GM19438 (cell line): ENCODE data around the gene GGACT.
"Not testable (repeated sequence)": the region's sequence is repeated elsewhere in the genome, so short reads cannot be mapped to it uniquely, and the experiment has no call there.

Source experiments
- ATAC-seq: cut with Tn5 transposase; IDR thresholded peaks from one replicate; pipeline ENCODE4 v1.9.1; 2021; ENCODE audit warnings: low read depth; ENCODE audit not compliant: unreplicated experiment

The GGACT gene

DNA sequence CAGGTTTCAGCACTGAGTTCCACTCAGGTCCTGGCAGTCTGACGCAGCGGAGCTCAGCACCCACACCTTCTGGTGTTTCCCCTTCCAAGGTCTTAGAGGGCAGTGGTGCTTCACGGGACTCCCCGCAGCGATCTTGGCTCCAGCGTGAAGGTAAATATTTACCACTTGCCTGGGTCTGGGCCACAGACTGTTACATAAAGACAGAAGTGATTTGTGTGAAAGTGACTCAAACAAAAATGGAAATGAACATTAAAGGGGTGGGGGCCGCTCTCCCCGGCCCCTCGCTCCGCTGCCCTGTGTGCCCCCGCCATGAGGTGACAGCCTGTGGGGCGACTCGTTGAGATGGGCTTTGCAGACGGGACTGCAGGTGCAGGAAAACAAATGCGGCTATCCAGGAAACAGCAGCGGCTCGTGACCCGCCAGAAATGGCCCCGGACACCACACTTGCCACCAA lies 55.0 kb downstream of the GGACT start:
- no peak for ATAC-seq

DNA sequence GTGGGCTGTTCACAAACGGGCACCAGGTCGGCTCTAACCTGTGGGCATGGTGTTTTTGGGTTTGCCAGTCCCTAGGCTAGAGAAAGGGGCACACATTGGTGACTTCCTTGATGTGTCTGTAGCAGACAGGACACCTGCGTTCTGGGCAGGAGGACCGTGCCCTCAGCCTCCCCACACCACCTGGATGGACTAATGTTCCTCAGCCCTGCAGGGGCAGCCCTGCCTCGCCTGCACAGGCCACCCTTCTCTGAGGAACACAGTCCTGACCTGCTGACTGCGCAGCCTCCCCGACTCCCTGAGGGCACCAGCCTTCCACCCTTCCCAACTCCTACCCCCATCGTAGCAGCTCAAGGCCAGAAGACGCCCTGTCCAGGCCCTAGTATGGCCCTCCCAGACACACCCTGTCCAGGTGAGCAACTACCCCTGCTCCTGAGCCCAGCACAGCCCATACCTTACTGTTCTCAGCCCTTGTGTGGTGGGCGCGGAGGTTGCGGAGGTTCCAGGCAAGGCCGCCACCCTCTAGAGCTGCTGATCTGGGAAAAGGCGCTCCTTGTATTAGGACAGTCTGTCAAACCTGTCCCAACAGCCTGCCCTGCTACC lies 55.7 kb downstream of the GGACT start:
- no peak for ATAC-seq

DNA sequence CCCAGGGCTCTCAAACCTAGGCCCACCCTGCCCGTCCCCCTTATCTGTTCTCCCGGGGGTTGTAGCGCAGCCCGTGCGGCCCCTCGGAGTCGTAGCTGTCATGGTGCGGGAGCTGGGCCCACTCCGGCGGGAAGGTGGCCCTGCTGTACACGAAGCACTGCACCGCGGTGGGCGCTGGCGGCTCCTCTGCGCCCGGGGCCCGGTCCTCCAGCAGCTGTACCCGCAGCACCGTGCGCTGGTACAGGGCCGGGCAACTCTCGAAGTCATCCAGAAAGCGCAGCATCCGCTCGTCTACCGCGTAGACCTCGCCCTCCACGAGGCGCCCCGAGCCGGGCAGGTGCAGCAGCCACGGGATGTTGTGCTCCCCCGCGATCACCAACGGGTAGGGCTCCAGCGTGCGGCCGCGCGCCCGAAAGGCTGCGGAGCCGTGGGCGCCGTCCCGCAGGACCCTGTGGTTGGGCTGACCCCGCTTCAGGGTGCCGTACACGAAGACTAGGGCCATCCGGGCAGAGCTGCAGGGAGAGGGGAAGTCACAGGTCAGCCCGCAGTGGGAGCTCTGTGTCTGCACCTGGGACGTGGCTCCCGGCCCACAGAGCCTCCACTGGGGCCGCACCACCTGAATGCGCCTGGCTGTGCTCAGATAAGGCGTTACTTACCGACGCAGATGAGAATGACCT lies 56.4 kb downstream of the GGACT start:
- ATAC-seq, result no peak

DNA sequence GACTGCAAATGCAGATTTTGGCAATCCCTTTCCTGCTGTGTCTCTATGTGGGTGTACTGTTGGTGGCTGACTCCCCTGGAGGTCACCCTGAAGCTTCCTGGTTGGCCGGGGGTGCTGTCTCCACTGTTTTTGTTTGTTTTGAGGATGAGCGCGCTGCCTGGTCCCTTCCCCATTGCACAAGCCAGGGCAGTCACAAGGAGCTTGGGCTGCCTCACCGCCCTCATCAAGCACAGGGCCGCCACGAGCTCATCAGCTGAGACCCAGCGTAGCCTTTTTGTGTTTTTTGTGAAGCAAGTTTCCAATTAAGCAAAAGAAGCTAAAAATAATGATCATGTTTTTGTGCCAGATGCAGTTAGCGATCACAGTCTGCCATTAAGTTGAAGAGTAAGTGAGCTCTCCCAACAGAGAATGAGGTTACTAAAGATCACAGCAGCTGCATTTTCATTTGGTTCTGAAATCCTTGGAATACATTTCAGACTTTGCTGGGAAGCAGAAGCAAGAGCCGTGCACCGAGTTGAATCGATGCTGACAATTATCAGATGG lies 57.8 kb downstream of the GGACT start:
- no peak for ATAC-seq

DNA sequence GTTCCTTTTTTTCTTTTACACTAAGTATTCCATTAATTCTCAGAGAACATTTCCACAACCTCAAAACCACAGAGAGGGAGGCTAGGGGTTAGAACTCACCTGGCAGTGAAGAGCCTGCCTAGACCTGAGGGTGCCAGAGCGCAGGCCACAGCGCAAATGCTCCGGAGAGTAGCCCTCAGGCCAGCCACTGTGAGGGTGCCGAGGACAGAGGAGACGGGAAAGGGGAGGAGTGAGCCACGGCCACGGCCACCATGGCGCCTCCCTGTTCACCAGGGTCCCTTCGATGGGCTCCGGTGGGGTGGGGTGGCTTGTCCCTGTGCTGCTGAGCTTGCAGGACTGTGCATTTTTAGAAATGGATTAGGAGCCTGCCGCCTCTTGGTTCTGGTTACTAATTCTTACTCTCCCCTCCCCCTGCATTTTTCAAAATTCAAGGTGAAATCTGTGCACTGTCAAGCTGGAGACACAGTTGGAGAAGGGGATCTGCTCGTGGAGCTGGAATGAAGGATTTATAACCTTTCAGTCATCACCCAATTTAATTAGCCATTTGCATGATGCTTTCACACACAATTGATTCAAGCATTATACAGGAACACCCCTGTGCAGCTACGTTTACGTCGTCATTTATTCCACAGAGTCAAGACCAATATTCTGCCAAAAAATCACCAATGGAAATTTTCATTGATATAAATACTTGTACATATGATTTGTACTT lies 58.8 kb downstream of the GGACT start:
- no peak for ATAC-seq

- ATAC-seq, result no peak
These were observed 59.8 kb downstream of the GGACT start for GRCh38 chr13:100528820-100529219.

GRCh38 chr13:100528353-100528752 lies 60.2 kb downstream of the GGACT start:
- ATAC-seq, result no peak

DNA sequence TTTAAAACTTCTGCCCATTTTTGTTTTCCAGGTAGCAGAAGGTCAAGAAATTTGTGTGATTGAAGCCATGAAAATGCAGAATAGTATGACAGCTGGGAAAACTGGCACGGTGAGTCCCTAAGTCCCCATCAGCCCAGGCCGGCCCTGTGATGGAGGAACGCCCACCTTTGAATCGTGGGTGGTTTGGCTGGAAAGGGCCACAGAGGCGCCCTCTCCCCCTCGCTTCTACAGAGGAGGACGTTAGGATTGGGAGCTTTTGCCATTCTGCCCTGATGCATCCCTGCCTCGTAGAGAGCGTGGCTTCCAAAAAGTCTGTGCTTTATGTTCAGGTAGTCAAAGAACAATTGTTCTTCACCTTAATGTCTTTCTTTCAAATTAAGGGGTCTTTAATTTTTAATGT lies 60.9 kb downstream of the GGACT start:
- ATAC-seq, result no peak

- ATAC-seq, result no peak
These were observed 62.1 kb downstream of the GGACT start for GRCh38 chr13:100526318-100527000.

DNA sequence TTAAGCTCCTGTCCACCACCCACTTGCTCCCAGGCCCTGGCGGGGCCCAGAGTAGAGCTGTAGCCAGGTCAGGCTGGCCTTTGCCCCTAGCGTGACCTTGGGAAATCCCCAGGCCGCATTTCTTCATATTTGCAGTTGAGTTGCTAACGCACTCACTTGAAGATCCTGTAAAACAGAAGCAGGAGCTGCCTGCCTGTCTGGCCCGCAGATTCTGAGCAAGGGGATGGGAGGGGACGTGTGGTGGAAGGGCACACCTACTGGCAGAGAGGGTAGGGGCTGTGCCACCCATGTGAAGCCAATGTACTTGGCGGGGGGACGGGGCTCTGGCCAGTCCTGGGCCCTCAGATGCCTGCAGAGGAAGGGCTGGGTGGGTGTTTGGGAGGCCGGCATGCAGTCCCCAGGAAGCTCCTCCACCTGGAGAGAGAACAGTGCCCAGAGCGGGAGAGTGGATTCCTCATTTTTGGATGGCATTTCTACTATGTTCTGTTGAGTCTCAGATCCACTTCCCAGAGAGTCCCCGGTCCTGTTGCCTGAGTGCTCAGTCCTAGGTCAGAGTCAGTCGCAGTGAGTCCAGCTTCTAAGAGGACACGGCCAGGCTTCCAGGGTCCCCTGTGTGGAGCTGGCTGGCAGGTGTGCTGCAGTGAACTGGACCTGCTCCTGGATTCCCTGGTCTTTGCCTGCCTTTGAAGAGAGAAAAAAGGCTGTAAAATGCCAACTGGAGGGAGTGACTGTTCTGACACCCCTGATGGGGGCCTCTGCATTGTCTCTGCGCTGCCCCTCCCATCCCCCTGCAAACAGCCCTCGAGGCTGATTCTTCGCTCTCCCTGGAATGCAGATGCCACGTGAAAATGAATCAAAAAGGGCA lies 62.9 kb downstream of the GGACT start:
- ATAC-seq, result no peak

DNA sequence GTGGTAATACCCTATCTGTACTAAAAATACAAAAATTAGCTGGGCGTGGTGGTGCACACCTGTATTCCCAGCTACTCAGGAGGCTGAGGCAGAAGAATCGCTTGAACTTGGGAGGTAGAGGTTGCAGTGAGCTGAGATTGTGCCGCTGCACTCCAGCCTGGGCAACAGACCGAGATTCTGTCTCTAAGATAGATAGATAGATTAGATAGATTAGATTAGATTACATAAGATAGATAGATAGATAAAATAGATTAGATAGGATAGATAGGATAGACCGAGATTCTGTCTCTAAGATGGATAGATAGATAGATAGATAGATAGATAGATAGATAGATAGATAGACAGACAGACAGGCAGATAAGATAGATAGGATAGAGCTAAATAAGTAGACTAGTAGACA lies 63.9 kb downstream of the GGACT start:
- not testable (repeated sequence) for ATAC-seq

GRCh38 chr13:100523981-100524386 lies 64.6 kb downstream of the GGACT start:
- ATAC-seq, result no peak

GRCh38 chr13:100523411-100523810 lies 65.2 kb downstream of the GGACT start:
- no peak for ATAC-seq

- ATAC-seq, result no peak
These were observed 65.8 kb downstream of the GGACT start for GRCh38 chr13:100522618-100523309.

GRCh38 chr13:100521851-100522617 lies 66.6 kb downstream of the GGACT start:
- ATAC-seq, result no peak

- no peak for ATAC-seq
These were observed 67.4 kb downstream of the GGACT start for GRCh38 chr13:100520936-100521850.

- ATAC-seq, result no peak
These were observed 69.0 kb downstream of the GGACT start for GRCh38 chr13:100519626-100520025.
